Glomerular endothelial cell (primary cell): ENCODE data around the gene CSNK1A1. TPM values are rescaled to one million over a fixed set of nuclear protein-coding genes. Genes with fewer than 3 reads are reported as not detected.
"Not testable (repeated sequence)": the region's sequence is repeated elsewhere in the genome, so short reads cannot be mapped to it uniquely, and the experiment has no call there.

Experiments
- DNase-seq: peaks from one replicate; pipeline ENCODE4 v3.0.0-alpha.2; 2011; ENCODE audit warnings: low read depth, low spot score; ENCODE audit errors: extremely low read depth
- total RNA-seq: library from RNA; depleted of rRNA; stranded (reverse); fragments of >200 nt; gene quantifications from 2 replicates; pipeline ENCODE4 v1.2.3, GENCODE V29; 2015

CSNK1A1 gene
- total RNA-seq, 1 donor from 2014 or later = 240 TPM

- DNase-seq = not testable (repeated sequence)
These were observed 15.5 kb downstream of the CSNK1A1 start for GRCh38 chr5:149535787-149536186.

- DNase-seq = no peak
These were observed 18.8 kb downstream of the CSNK1A1 start for GRCh38 chr5:149532413-149532812.

- DNase-seq = no peak
These were observed 21.8 kb downstream of the CSNK1A1 start for GRCh38 chr5:149529463-149529862.

- DNase-seq = no peak
These were observed 22.8 kb downstream of the CSNK1A1 start for GRCh38 chr5:149528281-149529060.

GRCh38 chr5:149526845-149527590, 24.2 kb downstream of the CSNK1A1 start:
- DNase-seq = no peak

- DNase-seq = no peak
These were observed 29.2 kb downstream of the CSNK1A1 start for GRCh38 chr5:149521739-149522685.

- no peak for DNase-seq
These were observed 31.6 kb downstream of the CSNK1A1 start for GRCh38 chr5:149519601-149520000.

GRCh38 chr5:149518620-149519019, 32.6 kb downstream of the CSNK1A1 start:
- DNase-seq = no peak

- DNase-seq = no peak
These were observed 33.6 kb downstream of the CSNK1A1 start for GRCh38 chr5:149517461-149518122.

- DNase-seq = no peak
These were observed 36.7 kb downstream of the CSNK1A1 start for GRCh38 chr5:149514512-149514911.

GRCh38 chr5:149513372-149513947, 37.8 kb downstream of the CSNK1A1 start:
- not testable (repeated sequence) for DNase-seq

GRCh38 chr5:149510136-149510535, 41.1 kb downstream of the CSNK1A1 start:
- no peak for DNase-seq

GRCh38 chr5:149504677-149505076, 46.6 kb downstream of the CSNK1A1 start:
- no peak for DNase-seq

GRCh38 chr5:149503006-149503405, 48.2 kb downstream of the CSNK1A1 start:
- DNase-seq = no peak

GRCh38 chr5:149500922-149501582, 50.2 kb downstream of the CSNK1A1 start:
- no peak for DNase-seq

GRCh38 chr5:149498724-149499336, 52.4 kb downstream of the CSNK1A1 start:
- no peak for DNase-seq

GRCh38 chr5:149497357-149497756, 53.9 kb downstream of the CSNK1A1 start:
- DNase-seq = no peak

GRCh38 chr5:149496917-149497316, 54.3 kb downstream of the CSNK1A1 start:
- no peak for DNase-seq

- no peak for DNase-seq
These were observed 55.1 kb downstream of the CSNK1A1 start for GRCh38 chr5:149496166-149496565.
